ENCODE results near the gene SLC25A1. TPM values are rescaled to one million over a fixed set of nuclear protein-coding genes. Genes with fewer than 3 reads are reported as not detected.

Gene SLC25A1
- total RNA-seq = 31.7 and 34.0 TPM in 2 replicates

DNA sequence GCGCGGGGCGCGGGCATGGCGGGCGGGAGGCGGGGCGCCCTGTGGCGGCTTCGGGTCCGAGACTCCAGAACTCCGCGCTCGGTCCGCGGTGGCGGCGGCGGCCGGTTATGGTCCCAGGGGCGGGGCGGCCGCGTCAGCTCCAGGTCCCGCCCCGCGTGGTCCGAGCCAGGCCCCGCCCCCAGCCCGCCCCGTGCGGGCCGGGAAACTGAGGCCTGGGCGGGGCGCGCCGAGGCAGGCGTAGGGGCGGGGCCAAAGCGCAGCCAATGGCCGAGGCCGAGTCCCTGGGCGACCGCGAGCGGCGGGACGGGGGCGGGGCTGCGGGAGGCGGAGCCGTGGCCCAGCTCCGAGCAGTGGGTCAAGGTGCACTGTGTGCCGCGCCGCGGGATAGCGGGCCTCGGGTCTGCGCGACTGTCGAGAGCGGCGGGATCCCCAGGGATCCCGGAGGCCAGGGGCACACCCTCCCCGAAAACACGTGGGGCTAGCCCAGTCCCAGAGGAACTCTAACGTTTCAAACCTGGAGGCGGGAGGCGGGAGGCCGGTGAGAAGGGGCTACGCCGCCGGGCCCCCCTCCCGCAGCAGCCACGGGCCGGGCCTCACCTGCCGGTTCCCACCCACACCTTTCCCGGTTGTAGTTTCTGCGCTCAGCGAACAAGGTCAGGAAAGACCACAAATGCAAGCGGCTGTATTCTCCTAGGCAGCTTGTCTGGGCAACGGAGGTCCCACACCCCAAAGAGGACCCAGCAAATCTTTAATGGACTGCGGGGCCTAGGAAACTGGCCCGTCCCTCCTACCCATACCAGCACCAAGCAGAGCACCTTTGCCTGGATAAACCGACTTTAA, at the start of gene SLC25A1:
Gene SLC25A1, minus strand, starts transcription at position 80 of the 840 bp plus-strand sequence. Its CDS starts 63 bp downstream, at position 17.
- H3K27ac Mint-ChIP-seq = peak within 1 kb of the TSS; percentile 68

DNA sequence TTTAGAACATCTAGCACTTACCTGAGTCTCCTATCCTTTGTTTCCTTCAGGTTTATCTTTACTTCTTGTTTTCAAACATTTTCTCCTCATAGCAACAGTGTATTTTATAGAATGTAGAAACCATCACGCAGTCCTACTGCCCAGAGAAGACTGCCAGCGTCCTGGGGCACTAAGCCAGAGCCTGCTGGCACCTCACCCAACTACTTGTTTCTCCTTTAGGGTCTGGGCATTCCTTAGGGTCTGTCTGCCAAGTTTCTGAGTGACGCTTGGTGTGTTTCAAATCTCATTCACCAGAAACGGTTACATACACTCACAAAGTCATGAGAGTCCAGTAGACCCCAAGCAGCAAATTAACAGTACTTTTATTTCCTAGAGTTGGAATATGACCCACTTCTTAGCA, 49.6 kb upstream of the SLC25A1 start:
- peaks cover 2% of the 10 kb centered on the region for H3K27me3 Mint-ChIP-seq (ENCODE audit: insufficient read depth)
- H3K36me3 Mint-ChIP-seq (ENCODE audit: low read depth) = no peaks in the 10 kb centered on the region
- H3K27ac Mint-ChIP-seq = no peak overlapping the region
- intact Hi-C loops (cut with micrococcal nuclease) = no loop called here
- H3K4me1 Mint-ChIP-seq (ENCODE audit: low read depth) = no peaks in the 10 kb centered on the region
- no peaks in the 10 kb centered on the region for H3K9me3 Mint-ChIP-seq
- no peak for DNase-seq (ENCODE audit: low spot score)
- H3K4me3 Mint-ChIP-seq = no peak overlapping the region

More for the DNA sequence above, at the start of gene SLC25A1:
- Mint-ChIP-seq H3K4me3 (peak within 1 kb of the TSS; percentile 85), H3K4me1 (ENCODE audit: low read depth) (peaks cover 24% of the 10 kb centered on the region), H3K9me3 (no peaks in the 10 kb centered on the region), H3K36me3 (ENCODE audit: low read depth) (no peaks in the 10 kb centered on the region), H3K27me3 (ENCODE audit: insufficient read depth) (peaks cover 4% of the 10 kb centered on the region)
- DNase-seq (ENCODE audit: low spot score) = peak; percentile 86
- intact Hi-C loops (cut with micrococcal nuclease) = loop anchor here (1.0 to 5.0 kb wide), 8 partner anchors 35 to 451 kb away; partner anchors contain the start of genes C22orf39, CDC45, DGCR2 and ESS2

DNA sequence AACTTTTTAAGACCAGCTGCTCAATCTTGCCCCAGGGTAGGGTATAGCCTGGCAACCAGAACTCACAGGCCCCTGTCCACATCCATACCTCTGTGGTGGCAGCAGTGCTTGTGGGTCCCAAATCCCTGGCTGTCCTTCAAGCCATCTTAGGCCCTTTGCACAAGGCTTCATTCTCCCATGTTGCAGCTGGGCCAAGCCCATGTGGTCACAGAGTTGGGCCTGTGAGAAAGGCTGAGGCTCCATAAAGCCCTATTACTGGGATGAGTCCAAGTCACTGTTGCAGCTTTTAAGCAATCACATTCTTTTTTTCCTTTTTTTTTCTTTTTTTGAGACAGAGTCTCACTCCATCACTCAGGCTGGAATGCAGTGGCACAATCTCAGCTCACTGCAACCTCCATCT, 47.9 kb upstream of the SLC25A1 start:
- peaks cover 2% of the 10 kb centered on the region for H3K27me3 Mint-ChIP-seq (ENCODE audit: insufficient read depth)
- H3K9me3 Mint-ChIP-seq = no peaks in the 10 kb centered on the region
- no peak for DNase-seq (ENCODE audit: low spot score)
- no peaks in the 10 kb centered on the region for H3K4me1 Mint-ChIP-seq (ENCODE audit: low read depth)
- H3K36me3 Mint-ChIP-seq (ENCODE audit: low read depth) = no peaks in the 10 kb centered on the region
- no peak overlapping the region for H3K4me3 Mint-ChIP-seq
- intact Hi-C loops (cut with micrococcal nuclease) = no loop called here
- H3K27ac Mint-ChIP-seq = no peak overlapping the region

DNA sequence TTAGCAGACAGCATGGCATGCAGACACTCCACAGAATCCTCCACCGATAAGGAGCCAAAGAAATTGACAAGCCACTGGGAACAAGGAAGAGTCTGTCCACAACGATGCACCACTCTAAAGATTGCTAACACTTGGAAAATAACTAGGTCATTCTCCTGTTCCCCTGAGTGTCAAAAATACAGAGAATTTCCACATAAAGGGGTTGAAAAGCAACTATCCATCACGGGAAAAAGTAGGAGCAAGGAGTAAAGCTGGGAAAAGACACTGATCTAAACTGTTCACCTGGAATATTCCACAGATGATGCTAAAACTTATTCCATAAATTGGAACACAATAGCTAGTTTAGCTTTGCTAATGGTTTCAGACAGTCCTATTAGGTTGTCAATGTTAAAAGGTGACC, 47.0 kb upstream of the SLC25A1 start:
- no peaks in the 10 kb centered on the region for H3K9me3 Mint-ChIP-seq
- H3K4me3 Mint-ChIP-seq = no peak overlapping the region
- DNase-seq (ENCODE audit: low spot score) = no peak
- H3K27ac Mint-ChIP-seq = no peak overlapping the region
- H3K4me1 Mint-ChIP-seq (ENCODE audit: low read depth) = no peaks in the 10 kb centered on the region
- no peaks in the 10 kb centered on the region for H3K36me3 Mint-ChIP-seq (ENCODE audit: low read depth)
- no peaks in the 10 kb centered on the region for H3K27me3 Mint-ChIP-seq (ENCODE audit: insufficient read depth)
- intact Hi-C loops (cut with micrococcal nuclease) = no loop called here

DNA sequence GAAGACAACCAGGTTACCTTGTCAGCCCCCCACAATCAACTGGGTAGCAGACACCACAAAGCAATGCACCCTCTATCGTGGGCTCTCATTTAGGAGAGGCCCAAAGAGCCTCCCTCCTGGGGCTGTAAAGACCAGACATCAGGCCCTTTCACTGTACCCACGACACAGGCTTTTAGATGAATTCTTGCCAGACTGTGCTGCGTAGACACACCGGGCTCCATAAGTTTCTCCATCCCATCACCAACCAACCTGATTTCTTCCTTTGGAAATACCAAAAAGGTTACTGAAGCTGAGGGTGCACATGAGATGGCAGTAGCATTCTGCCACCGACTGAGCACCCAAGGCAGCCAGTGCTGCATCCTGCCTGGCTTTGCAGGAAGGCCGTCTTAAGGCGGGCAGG, 46.4 kb upstream of the SLC25A1 start:
- Mint-ChIP-seq H3K4me1 (ENCODE audit: low read depth) (no peaks in the 10 kb centered on the region), H3K36me3 (ENCODE audit: low read depth) (no peaks in the 10 kb centered on the region), H3K27ac (no peak overlapping the region), H3K9me3 (no peaks in the 10 kb centered on the region), H3K27me3 (ENCODE audit: insufficient read depth) (no peaks in the 10 kb centered on the region), H3K4me3 (no peak overlapping the region)
- intact Hi-C loops (cut with micrococcal nuclease) = no loop called here
- DNase-seq (ENCODE audit: low spot score) = no peak

DNA sequence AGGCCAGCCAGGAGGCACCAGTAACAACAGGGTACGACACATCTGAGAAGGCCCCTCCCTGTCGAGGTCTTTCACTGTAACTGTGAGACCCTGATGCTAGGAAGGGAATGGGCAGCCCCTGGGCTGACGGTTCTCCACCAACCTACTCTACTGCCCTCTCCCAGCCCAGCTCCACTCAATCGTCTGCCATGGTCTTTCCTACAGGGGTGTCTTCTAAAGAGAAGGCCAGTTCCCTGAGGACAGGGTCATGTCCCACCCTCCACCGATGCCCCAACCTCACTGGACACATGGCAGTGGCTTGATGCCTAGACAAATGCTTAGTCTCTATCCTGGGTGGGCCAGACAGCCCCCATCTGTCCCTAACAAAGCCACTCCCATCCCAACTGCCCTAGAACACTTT, 46.0 kb upstream of the SLC25A1 start:
- H3K27ac Mint-ChIP-seq = no peak overlapping the region
- no peaks in the 10 kb centered on the region for H3K36me3 Mint-ChIP-seq (ENCODE audit: low read depth)
- intact Hi-C loops (cut with micrococcal nuclease) = no loop called here
- DNase-seq (ENCODE audit: low spot score) = no peak
- no peaks in the 10 kb centered on the region for H3K9me3 Mint-ChIP-seq
- H3K4me3 Mint-ChIP-seq = no peak overlapping the region
- H3K27me3 Mint-ChIP-seq (ENCODE audit: insufficient read depth) = no peaks in the 10 kb centered on the region
- H3K4me1 Mint-ChIP-seq (ENCODE audit: low read depth) = no peaks in the 10 kb centered on the region

DNA sequence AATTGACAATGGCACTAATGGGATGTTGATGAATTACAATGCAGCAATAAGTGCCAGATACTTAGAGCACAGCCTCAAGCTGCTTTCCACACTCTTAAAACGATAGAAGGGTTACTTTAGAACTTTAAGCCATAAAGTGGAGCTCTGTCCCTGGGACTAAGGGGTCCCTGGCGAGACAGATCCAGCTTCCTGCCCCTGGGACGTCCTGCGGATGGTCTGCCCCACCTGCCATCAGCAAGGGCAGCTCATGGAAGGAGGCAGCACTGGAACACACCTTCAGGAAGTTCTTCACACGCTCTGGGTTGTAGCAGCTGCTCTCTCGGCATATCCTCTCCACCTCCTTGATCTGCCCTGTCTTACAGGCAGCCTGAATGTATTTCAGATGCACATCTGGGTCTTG, 45.1 kb upstream of the SLC25A1 start:
- no peaks in the 10 kb centered on the region for H3K9me3 Mint-ChIP-seq
- no peaks in the 10 kb centered on the region for H3K4me1 Mint-ChIP-seq (ENCODE audit: low read depth)
- H3K36me3 Mint-ChIP-seq (ENCODE audit: low read depth) = no peaks in the 10 kb centered on the region
- no peak for DNase-seq (ENCODE audit: low spot score)
- no peak overlapping the region for H3K4me3 Mint-ChIP-seq
- no peak overlapping the region for H3K27ac Mint-ChIP-seq
- intact Hi-C loops (cut with micrococcal nuclease) = no loop called here
- H3K27me3 Mint-ChIP-seq (ENCODE audit: insufficient read depth) = no peaks in the 10 kb centered on the region

DNA sequence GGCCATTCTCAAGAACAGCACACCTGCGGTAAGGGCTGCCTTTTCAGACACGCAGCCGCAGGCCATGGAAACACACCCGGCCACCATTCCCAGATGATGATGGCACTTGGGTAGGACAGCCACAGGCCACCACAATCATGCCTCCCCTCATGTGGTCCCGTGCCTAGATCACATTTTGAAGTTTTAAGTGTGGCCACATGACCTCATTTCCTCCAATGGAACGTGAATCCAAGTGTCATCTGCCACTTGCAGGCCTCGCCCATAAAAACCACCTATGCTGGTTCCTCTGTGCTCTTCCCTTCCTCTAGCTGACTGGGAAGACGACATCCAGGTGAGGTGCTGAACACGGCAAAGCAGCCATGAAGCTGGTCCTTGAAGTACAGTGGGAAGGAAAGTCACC, 44.6 kb upstream of the SLC25A1 start:
- Mint-ChIP-seq H3K9me3 (no peaks in the 10 kb centered on the region), H3K27ac (no peak overlapping the region), H3K36me3 (ENCODE audit: low read depth) (no peaks in the 10 kb centered on the region), H3K4me1 (ENCODE audit: low read depth) (no peaks in the 10 kb centered on the region), H3K27me3 (ENCODE audit: insufficient read depth) (no peaks in the 10 kb centered on the region), H3K4me3 (no peak overlapping the region)
- DNase-seq (ENCODE audit: low spot score) = no peak
- intact Hi-C loops (cut with micrococcal nuclease) = no loop called here

DNA sequence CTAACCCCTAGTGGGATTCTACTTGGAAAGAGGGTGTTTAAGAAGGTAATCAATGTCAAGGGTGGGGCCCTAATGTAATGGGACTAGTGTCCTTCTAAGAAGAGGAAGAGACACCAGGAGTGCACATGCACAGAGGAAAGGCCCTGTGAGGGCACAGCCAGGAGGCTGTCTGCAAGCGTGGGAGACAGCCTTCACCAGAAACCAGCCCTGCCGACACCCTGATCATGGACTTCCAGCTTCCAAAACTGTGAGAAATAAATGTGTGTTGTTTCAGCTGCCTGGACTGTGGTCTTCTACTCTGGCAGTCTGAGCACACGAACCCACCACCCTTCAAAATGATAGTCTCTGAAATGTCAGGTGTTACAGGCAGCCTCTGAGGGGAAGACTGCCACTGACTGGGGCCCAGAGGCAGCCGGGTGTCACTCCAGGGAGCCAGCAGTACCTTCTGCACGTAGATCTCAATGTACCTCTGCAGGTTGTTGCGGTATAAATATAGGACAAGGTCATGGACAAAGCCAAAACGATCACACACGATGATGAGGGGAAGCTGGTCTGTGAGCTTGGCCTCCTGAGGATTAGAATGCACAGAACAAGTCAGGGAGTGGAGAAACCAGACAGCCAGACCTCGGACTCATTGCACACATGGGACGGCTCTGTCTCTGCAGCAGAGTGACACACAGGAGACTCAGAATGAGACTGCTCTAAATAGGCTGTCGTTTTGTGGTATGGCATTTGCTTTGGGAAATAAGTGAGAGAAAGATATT, 43.9 kb upstream of the SLC25A1 start:
- H3K9me3 Mint-ChIP-seq = no peaks in the 10 kb centered on the region
- H3K27ac Mint-ChIP-seq = no peak overlapping the region
- H3K4me1 Mint-ChIP-seq (ENCODE audit: low read depth) = no peaks in the 10 kb centered on the region
- H3K27me3 Mint-ChIP-seq (ENCODE audit: insufficient read depth) = peaks cover 2% of the 10 kb centered on the region
- intact Hi-C loops (cut with micrococcal nuclease) = no loop called here
- no peaks in the 10 kb centered on the region for H3K36me3 Mint-ChIP-seq (ENCODE audit: low read depth)
- no peak overlapping the region for H3K4me3 Mint-ChIP-seq
- DNase-seq (ENCODE audit: low spot score) = no peak

DNA sequence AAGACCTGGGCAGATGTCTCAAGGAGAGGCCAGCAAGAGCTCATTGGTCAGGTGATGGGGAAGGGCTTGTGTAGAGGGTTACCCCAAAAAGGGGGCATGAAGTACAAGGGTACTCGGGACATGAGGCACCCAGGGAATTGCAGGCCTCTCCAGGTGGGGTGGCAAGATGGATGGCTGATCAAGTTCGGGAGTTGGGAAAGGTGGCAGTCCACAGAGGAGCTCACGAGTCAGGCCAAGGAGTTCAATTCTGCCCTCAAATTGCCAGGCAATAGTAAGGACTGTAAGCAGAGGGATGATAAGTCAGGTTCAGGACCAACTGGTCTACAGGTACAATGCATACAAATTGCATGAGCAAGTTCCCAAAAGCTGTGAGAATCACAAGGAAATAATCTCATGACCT, 42.3 kb upstream of the SLC25A1 start:
- intact Hi-C loops (cut with micrococcal nuclease) = no loop called here
- no peaks in the 10 kb centered on the region for H3K4me1 Mint-ChIP-seq (ENCODE audit: low read depth)
- no peak overlapping the region for H3K4me3 Mint-ChIP-seq
- H3K27ac Mint-ChIP-seq = no peak overlapping the region
- no peaks in the 10 kb centered on the region for H3K9me3 Mint-ChIP-seq
- no peak for DNase-seq (ENCODE audit: low spot score)
- H3K36me3 Mint-ChIP-seq (ENCODE audit: low read depth) = no peaks in the 10 kb centered on the region
- peaks cover 2% of the 10 kb centered on the region for H3K27me3 Mint-ChIP-seq (ENCODE audit: insufficient read depth)

DNA sequence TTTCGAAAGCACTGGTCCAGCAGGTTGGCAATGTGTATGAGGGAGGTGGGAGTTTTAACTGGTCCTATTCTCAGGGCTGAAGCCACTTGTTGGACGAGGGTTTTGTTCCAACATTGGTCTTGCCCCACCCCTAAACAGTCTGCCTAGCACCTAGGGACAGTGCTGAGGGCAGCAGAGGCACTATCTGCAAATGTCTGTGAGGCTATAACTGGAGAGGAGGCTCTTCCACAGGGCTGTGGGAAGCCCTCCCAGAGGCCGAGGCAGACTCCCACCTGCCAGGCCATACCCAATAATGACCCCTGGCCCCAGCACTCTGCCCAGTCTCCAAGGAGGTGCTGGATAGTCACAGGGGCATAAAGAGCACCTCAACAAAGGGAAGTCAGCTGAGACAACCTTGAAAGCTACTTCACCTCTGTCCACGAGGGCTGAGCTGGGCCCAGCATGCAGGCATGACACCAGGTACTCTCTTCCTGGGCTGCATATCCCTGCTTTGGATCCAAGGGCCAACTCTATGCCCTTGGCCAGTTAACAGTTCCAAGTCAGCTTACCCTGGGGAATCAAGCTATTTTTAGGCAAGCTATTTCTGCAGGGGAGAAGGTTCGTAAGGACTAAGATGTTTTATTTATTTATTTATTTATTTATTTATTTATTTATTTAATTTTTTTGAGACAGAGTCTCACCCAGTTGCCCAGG, 40.2 kb upstream of the SLC25A1 start:
- Mint-ChIP-seq H3K27ac (no peak overlapping the region), H3K4me3 (no peak overlapping the region), H3K27me3 (ENCODE audit: insufficient read depth) (peaks cover 6% of the 10 kb centered on the region), H3K36me3 (ENCODE audit: low read depth) (no peaks in the 10 kb centered on the region), H3K4me1 (ENCODE audit: low read depth) (no peaks in the 10 kb centered on the region), H3K9me3 (no peaks in the 10 kb centered on the region)
- intact Hi-C loops (cut with micrococcal nuclease) = no loop called here
- no peak for DNase-seq (ENCODE audit: low spot score)

DNA sequence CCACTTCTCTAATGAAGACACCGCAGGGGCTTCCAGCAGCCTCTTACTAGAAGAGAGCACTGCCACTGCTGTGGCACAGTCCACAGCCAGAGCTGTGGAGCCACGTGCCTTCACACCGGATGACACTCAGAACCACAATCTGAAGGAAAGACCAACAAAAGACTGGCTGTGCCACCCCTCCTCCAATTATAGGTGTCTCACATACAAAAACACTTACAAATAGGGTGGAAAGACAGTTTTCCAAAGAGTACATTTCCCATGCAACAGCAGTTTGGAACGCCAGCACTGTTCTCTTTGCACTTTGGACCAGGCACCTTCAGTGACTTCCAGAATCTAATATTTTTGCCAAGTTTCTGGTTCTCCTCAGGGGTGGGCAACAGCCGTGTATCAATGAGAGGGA, 38.0 kb upstream of the SLC25A1 start:
- intact Hi-C loops (cut with micrococcal nuclease) = no loop called here
- H3K27me3 Mint-ChIP-seq (ENCODE audit: insufficient read depth) = peaks cover 12% of the 10 kb centered on the region
- no peaks in the 10 kb centered on the region for H3K9me3 Mint-ChIP-seq
- no peaks in the 10 kb centered on the region for H3K4me1 Mint-ChIP-seq (ENCODE audit: low read depth)
- no peaks in the 10 kb centered on the region for H3K36me3 Mint-ChIP-seq (ENCODE audit: low read depth)
- no peak for DNase-seq (ENCODE audit: low spot score)
- no peak overlapping the region for H3K4me3 Mint-ChIP-seq
- no peak overlapping the region for H3K27ac Mint-ChIP-seq

DNA sequence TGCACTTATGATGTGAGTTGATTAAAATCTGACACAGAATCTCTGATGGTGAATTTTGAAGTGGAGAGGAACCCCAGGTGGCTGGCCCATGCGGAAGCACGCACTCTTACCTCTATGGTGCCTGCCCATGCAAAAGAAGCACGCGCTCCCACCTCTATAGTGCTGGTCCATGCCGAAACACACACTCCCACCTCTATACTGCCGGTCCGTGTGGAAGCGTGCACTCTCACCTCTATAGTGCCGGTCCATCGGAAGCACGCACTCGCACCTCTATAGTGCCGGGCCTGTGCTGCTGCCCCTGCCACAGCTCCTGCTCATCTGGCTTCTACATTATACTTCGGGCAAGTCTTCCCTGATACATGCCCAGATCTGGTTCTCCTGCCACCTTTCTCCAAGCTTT, 36.8 kb upstream of the SLC25A1 start:
- peaks cover 12% of the 10 kb centered on the region for H3K27me3 Mint-ChIP-seq (ENCODE audit: insufficient read depth)
- intact Hi-C loops (cut with micrococcal nuclease) = no loop called here
- no peak for DNase-seq (ENCODE audit: low spot score)
- H3K27ac Mint-ChIP-seq = no peak overlapping the region
- H3K9me3 Mint-ChIP-seq = no peaks in the 10 kb centered on the region
- H3K36me3 Mint-ChIP-seq (ENCODE audit: low read depth) = no peaks in the 10 kb centered on the region
- H3K4me3 Mint-ChIP-seq = no peak overlapping the region
- no peaks in the 10 kb centered on the region for H3K4me1 Mint-ChIP-seq (ENCODE audit: low read depth)
